K562 (cell line): Measurements from ENCODE around the gene SFXN2. TPM values are rescaled to one million over a fixed set of nuclear protein-coding genes. Genes with fewer than 3 reads are reported as not detected.
A peak's percentile ranks its signal among the peaks of the same experiment; 100 is the strongest.
"Not testable (repeated sequence)": the region's sequence is repeated elsewhere in the genome, so short reads cannot be mapped to it uniquely, and the experiment has no call there.

Experiments
- ATAC-seq: fragments of 200-7000 bp; cut with Tn5 transposase; 3 replicates; pipeline ENCODE4 v1.9.1; 2020; ENCODE audit warnings: moderate library complexity
- BruUV-seq: library from RNA; stranded (reverse); fragments of 400-500 nt; replicated peaks from 2 replicates; lab custom pipeline; 2021; lab: Mats Ljungman, UMichigan
- CTCF ChIA-PET: fragments of 300-600 bp; formaldehyde crosslinking; extraction: SDS; loops from one replicate; lab custom pipeline; 2021; ENCODE audit warnings: low intra/inter-chr PET ratio; lab: Yijun Ruan, JAX
- POLR2A ChIA-PET: fragments of 300-600, 350-650 bp; sonication (Branson Sonifier 250); formaldehyde crosslinking; extraction: SDS; loops from one replicate; lab custom pipeline; 2021; ENCODE audit warnings: antibody characterized with exemption, inconsistent platforms; lab: Yijun Ruan, JAX
- DNase-seq, 4 experiments: peaks; one replicate each; pipeline versions ENCODE4 v3.0.0 to v3.0.0-alpha.2; 2011 to 2018; ENCODE audit warnings: low spot score in 3 of 4, mixed read lengths in 3 of 4; ENCODE audit errors: extremely low read depth in 1 of 4
- FAIRE-seq: peaks from 2 replicates; lab custom pipeline; 2011; peaks lifted over from hg19 to GRCh38; lab: Jason Lieb, UNC
- H2AFZ ChIP-seq: 2 replicates; pipeline ENCODE4 v1.6.0; 2011; ENCODE audit warnings: low read depth, low read length, control low read depth, inconsistent platforms
- H3K27ac ChIP-seq: fragments of 200-600 bp; 3 replicates; pipeline ENCODE4 v1.8.0; 2011; ENCODE audit warnings: low read depth, mild to moderate bottlenecking, control low read depth, inconsistent platforms, low read length, moderate library complexity, mixed read lengths; ENCODE audit errors: extremely low read depth
- H3K27me3 ChIP-seq, 2 experiments: fragments of 300-600 bp in 1 of 2; 2 replicates in 1 of 2; 3 replicates in 1 of 2; pipeline versions ENCODE4 v1.6.0 to v1.8.0; 2011; ENCODE audit warnings: inconsistent platforms in 2 of 2, low read length in 2 of 2, mild to moderate bottlenecking in 1 of 2, mixed read lengths in 1 of 2, moderate library complexity in 1 of 2; ENCODE audit not compliant: control insufficient read depth in 2 of 2, insufficient read depth in 2 of 2
- H3K36me3 ChIP-seq: fragments of 300-600 bp; 3 replicates; pipeline ENCODE4 v1.8.0; 2011; ENCODE audit warnings: mild to moderate bottlenecking, low read length, inconsistent platforms; ENCODE audit not compliant: control insufficient read depth, insufficient read depth
- H3K4me1 ChIP-seq, 2 experiments: fragments of 200-600 bp in 1 of 2; replicated peaks in 1 of 2; 2 replicates in 1 of 2; 3 replicates in 1 of 2; pipeline versions ENCODE4 v1.5.1 to v1.8.0; 2011; ENCODE audit warnings: inconsistent platforms in 2 of 2, low read length in 2 of 2, mild to moderate bottlenecking in 1 of 2, mixed read lengths in 1 of 2, moderate library complexity in 1 of 2; ENCODE audit not compliant: control insufficient read depth in 2 of 2, insufficient read depth in 2 of 2
- H3K4me2 ChIP-seq: 2 replicates; pipeline ENCODE4 v1.6.1; 2011; ENCODE audit warnings: low read length, control low read depth, inconsistent platforms, mixed read lengths; ENCODE audit not compliant: insufficient read depth
- H3K4me3 ChIP-seq: fragments of 200-600 bp; sonication (generic), shearing (Covaris generic); 2 replicates; pipeline ENCODE4 v1.5.1; 2016; ENCODE audit warnings: control low read depth, inconsistent platforms
- H3K79me2 ChIP-seq: fragments of 200-600 bp; 3 replicates; pipeline ENCODE4 v1.8.0; 2011; ENCODE audit warnings: low read length, inconsistent platforms; ENCODE audit not compliant: control insufficient read depth, insufficient read depth
- H3K9ac ChIP-seq, 2 experiments: 2 replicates each; pipeline versions ENCODE4 v1.6.0 to v1.6.1; 2011; ENCODE audit warnings: low read depth in 2 of 2, low read length in 2 of 2, control low read depth in 1 of 2, inconsistent platforms in 1 of 2, mild to moderate bottlenecking in 1 of 2, mixed read lengths in 1 of 2; ENCODE audit not compliant: insufficient read depth in 1 of 2
- H3K9me1 ChIP-seq: one replicate; pipeline ENCODE4 v1.6.0; 2011; ENCODE audit warnings: inconsistent platforms, mild to moderate bottlenecking, low read length, moderate library complexity; ENCODE audit not compliant: control insufficient read depth, insufficient read depth
- H3K9me3 ChIP-seq: replicated peaks from 2 replicates; pipeline ENCODE4 v1.5.1; 2011; ENCODE audit warnings: low read depth, low read length, inconsistent platforms; ENCODE audit not compliant: control insufficient read depth, insufficient read depth
- H4K20me1 ChIP-seq: replicated peaks from 2 replicates; pipeline ENCODE4 v1.6.1; 2011; ENCODE audit warnings: low read length, inconsistent platforms, mixed read lengths; ENCODE audit not compliant: control insufficient read depth, insufficient read depth
- NR2C2 ChIP-seq, 2 experiments: fragments of 200-800 bp in 1 of 2; sonication (Bioruptor generic) in 1 of 2; sonication (generic) in 1 of 2; formaldehyde crosslinking in 1 of 2; IDR thresholded peaks; 2 replicates each; pipeline versions ENCODE4 v1.6.1 to v1.8.0; 2016 to 2022; ENCODE audit warnings: mild to moderate bottlenecking in 1 of 2, missing compliant biosample characterization in 1 of 2, missing genetic modification characterization in 1 of 2, missing genetic modification reagents in 1 of 2
- RBM25 ChIP-seq: fragments of 200-400 bp; formaldehyde crosslinking; IDR thresholded peaks from 2 replicates; pipeline ENCODE4 v1.6.1; 2018; ENCODE audit warnings: low read length, low read depth, moderate library complexity; ENCODE audit not compliant: severe bottlenecking
- WGBS: fragments of 100-300 bp; shearing (Covaris generic); methylation state at CpG from one replicate; pipeline ENCODE4 v1.1.6; 2016; ENCODE audit warnings: low coverage, mixed read lengths; ENCODE audit not compliant: insufficient coverage; ENCODE audit errors: missing lambda C conversion rate; 5-methylcytosine and 5-hydroxymethylcytosine counted together
- in situ Hi-C: fragments of 300-500 bp; cut with MboI; formaldehyde crosslinking; loops from 4 replicates; pipeline ENCODE4 v1.15.0; 2018; ENCODE audit warnings: inconsistent platforms, mixed read lengths
- intact Hi-C: fragments of 100-400 bp; cut with micrococcal nuclease; formaldehyde crosslinking; loops from 2 replicates; pipeline ENCODE4 v1.14.2; 2022
- polyA plus RNA-seq, 8 experiments: library from polyadenylated mRNA; depleted of rRNA in 4 of 8; stranded (reverse) in 5 of 8; unstranded in 3 of 8; fragments of >200 nt; fragmentation: Nextera tagmentation in 2 of 8; fragmentation: Illumina TruSeq in 1 of 8; extraction: Ambion mirVana in 2 of 8; extraction: Trizol in 1 of 8; gene quantifications; 2 replicates each; pipeline versions ENCODE4 v1.2.1 to v1.2.3, GENCODE V29; 2011 to 2014; ENCODE audit warnings: inconsistent platforms in 1 of 8, missing spikeins in 1 of 8
- total RNA-seq, 7 experiments: library from RNA; depleted of rRNA in 6 of 7; stranded (reverse); fragments of >200 nt in 6 of 7; fragmentation: Illumina TruSeq in 2 of 7; extraction: Trizol in 2 of 7; gene quantifications; 2 replicates each; pipeline versions ENCODE4 v1.2.1 to v1.2.3, GENCODE V29; 2011 to 2021; ENCODE audit warnings: low replicate concordance in 1 of 7
- TF ChIP-seq, protein P1 (sequence below): sonication (generic); formaldehyde crosslinking; IDR thresholded peaks from 2 replicates; pipeline ENCODE4 v1.8.1; 2023; ENCODE audit warnings: mild to moderate bottlenecking, missing genetic modification reagents

The SFXN2 gene
- total and polyA plus RNA-seq, 9 of the 15 experiments (the other 6 are each of a cell fraction or from before 2014, with no cell fraction given), result 7.3 to 23.8 (median 15.7) TPM

DNA sequence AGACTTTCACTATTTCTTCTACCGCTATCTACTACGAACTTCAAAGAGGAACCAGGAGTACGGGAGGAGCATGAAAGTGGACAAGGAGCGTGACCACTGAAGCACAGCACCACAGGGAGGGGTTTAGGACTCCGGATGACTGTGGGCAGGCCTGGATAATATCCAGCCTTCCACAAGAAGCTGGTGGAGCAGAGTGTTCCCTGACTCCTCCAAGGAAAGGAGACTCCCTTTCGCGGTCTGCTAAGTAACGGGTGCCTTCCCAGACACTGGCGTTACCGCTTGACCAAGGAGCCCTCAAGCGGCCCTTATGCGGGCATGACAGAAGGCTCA lies 44.5 kb downstream of the SFXN2 start:
- H3K9me1 ChIP-seq, H3K4me2 ChIP-seq, POLR2A ChIA-PET: not testable (repeated sequence)
- TF ChIP-seq, protein P1, sequence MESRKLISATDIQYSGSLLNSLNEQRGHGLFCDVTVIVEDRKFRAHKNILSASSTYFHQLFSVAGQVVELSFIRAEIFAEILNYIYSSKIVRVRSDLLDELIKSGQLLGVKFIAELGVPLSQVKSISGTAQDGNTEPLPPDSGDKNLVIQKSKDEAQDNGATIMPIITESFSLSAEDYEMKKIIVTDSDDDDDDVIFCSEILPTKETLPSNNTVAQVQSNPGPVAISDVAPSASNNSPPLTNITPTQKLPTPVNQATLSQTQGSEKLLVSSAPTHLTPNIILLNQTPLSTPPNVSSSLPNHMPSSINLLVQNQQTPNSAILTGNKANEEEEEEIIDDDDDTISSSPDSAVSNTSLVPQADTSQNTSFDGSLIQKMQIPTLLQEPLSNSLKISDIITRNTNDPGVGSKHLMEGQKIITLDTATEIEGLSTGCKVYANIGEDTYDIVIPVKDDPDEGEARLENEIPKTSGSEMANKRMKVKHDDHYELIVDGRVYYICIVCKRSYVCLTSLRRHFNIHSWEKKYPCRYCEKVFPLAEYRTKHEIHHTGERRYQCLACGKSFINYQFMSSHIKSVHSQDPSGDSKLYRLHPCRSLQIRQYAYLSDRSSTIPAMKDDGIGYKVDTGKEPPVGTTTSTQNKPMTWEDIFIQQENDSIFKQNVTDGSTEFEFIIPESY (CRISPR knock-in tag), result 0 out of 2 replicates have a peak, but pooled peaks have one; percentile 24
- TF ChIP-seq, all 486 proteins: peak for 1; not testable (repeated sequence) for 485
- ATAC-seq, DNase-seq, FAIRE-seq, H3K4me3 ChIP-seq, in situ Hi-C loops, H3K27me3 ChIP-seq, H3K9me3 ChIP-seq, BruUV-seq, H4K20me1 ChIP-seq, H3K27ac ChIP-seq, CTCF ChIA-PET, H3K36me3 ChIP-seq, intact Hi-C loops, H2AFZ ChIP-seq, H3K9ac ChIP-seq: not testable (repeated sequence)
- Histone ChIP-seq H3K79me2 (peaks cover 26% of the 10 kb centered on the region), H3K4me1 (peaks cover 4 to 20% of the 10 kb centered on the region in 2 experiments; a peak in 3 of 5 replicates)
- WGBS, result 60% methylated on average over 1 of the region's 12 CpGs

DNA sequence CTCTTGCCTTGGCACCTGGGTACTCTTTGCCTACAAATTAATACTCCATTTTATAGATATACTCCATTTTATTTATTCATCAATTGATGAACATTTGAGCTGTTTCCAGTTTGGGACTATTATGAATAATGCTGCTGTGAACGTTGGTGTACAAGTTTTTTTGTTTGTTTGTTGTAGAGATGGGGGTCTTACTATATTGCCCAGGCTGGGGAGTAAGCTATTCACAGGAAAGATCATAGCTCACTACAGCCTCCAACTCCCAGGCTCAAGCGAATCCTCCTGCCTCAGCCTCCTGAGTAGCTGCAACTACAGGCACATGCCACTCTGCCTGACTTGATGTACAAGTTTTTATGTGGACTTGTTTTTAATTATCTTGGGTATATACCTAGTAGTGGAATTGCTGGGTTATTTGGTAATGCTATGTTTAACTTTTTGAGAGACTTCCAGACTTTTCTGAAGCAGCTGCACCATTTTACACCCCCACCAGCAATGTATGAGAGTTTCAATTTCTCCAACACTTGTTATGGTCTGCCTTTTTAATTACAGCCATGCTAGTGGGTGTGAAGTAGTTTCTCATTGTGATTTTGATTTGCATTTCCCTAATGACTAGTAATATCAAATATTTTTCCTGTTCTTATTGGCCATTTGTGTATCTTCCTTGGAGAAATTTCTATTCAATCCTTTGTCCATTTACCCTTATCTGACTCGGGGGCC lies 45.2 kb downstream of the SFXN2 start:
- FAIRE-seq (no peak), ATAC-seq (no peak), DNase-seq (no peak)
- peaks cover 4 to 26% of the 10 kb centered on the region in 2 experiments; a peak in 3 of 5 replicates for H3K4me1 ChIP-seq
- H3K9me3 ChIP-seq, result 0 out of 2 replicates have a peak, but pooled peaks cover 1% of the 10 kb centered on the region
- H3K79me2 ChIP-seq, result peaks cover 31% of the 10 kb centered on the region
- no peaks in the 10 kb centered on the region for H3K27me3 ChIP-seq
- H3K9me1 ChIP-seq, result no peaks in the 10 kb centered on the region
- no TSS peak for BruUV-seq
- in situ Hi-C loops (no loop called here), intact Hi-C loops (loop anchor here (5.0 kb wide), 1 partner anchor 53 kb away; no protein-coding TSS in a partner anchor)
- POLR2A ChIA-PET, result no interaction called here
- H3K9ac ChIP-seq, result no peak overlapping the region
- no peak overlapping the region for H3K4me2 ChIP-seq
- no peaks in the 10 kb centered on the region for H3K36me3 ChIP-seq
- no peak overlapping the region for H3K4me3 ChIP-seq
- CTCF ChIA-PET, result no interaction called here
- no peak overlapping the region for H3K27ac ChIP-seq
- WGBS, result 62% methylated on average over 3 of the region's 3 CpGs
- no peaks in the 10 kb centered on the region for H4K20me1 ChIP-seq
- no peak overlapping the region for H2AFZ ChIP-seq
- no peak for TF ChIP-seq NR2C2 (CRISPR knock-in tag; IDR thresholded peaks at IDR 0.05)
- no peak for TF ChIP-seq NR2C2 (tag; IDR thresholded peaks at IDR 0.05)
- peak; percentile 4 for TF ChIP-seq RBM25
